Activated naive CD4-positive, alpha-beta T cell treated with Interleukin-2 at 50 U/mL for 16 hours (primary cell): ENCODE data around the gene LRCH1.

Experiments
- DNase-seq: peaks from one replicate; pipeline ENCODE4 v3.0.0-alpha.2; 2020

LRCH1 gene

GRCh38 chr13:46642254-46642653 lies 89.3 kb downstream of the LRCH1 start:
- no peak for DNase-seq

GRCh38 chr13:46643165-46643777 lies 90.3 kb downstream of the LRCH1 start:
- no peak for DNase-seq

DNA sequence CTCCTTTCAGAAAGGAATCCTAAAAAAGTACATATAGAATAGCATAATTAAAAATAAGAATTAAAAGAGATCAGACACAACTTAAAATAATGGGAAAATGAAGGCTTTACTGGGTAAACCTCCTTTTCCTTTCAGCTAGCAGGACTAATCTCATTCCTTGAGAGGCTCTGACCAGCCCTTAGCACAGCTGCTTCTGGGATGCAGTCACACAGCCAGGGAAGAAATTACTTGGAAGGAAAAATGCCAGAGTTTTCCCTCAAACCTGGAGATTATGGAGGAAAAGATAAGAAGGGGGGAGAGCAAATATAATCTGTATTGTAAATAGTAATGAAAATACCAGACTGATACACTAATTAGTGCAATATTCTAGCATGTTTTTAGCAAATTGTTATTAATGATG lies 91.8 kb downstream of the LRCH1 start:
- no peak for DNase-seq

GRCh38 chr13:46647512-46648065 lies 94.6 kb downstream of the LRCH1 start:
- DNase-seq = no peak

DNA sequence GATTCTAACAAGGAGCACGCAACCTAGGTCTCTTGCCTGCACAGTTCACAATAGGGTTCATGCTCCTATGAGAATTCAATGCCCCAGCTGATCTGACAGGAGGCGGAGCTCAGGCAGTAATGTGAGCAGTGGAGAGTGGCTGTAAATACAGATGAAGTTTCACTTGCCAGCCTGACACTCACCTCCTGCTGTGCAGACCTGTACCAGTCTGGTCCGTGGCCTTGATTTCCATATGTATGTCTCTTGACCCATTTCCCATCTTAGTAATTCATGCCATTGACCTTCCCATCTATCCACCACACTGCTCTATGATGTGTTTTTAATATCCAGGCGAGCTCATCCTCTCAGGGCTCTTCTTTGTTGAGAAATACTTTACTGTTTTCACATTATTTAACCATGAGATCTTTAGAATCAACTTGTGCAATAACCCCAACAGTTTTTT lies 95.2 kb downstream of the LRCH1 start:
- DNase-seq = no peak

- no peak for DNase-seq
These were observed 96.8 kb downstream of the LRCH1 start for GRCh38 chr13:46649816-46650215.

GRCh38 chr13:46654951-46655350 lies 102.0 kb downstream of the LRCH1 start:
- DNase-seq = no peak

GRCh38 chr13:46655377-46656180 lies 102.6 kb downstream of the LRCH1 start:
- no peak for DNase-seq

GRCh38 chr13:46656786-46657185 lies 103.8 kb downstream of the LRCH1 start:
- no peak for DNase-seq

DNA sequence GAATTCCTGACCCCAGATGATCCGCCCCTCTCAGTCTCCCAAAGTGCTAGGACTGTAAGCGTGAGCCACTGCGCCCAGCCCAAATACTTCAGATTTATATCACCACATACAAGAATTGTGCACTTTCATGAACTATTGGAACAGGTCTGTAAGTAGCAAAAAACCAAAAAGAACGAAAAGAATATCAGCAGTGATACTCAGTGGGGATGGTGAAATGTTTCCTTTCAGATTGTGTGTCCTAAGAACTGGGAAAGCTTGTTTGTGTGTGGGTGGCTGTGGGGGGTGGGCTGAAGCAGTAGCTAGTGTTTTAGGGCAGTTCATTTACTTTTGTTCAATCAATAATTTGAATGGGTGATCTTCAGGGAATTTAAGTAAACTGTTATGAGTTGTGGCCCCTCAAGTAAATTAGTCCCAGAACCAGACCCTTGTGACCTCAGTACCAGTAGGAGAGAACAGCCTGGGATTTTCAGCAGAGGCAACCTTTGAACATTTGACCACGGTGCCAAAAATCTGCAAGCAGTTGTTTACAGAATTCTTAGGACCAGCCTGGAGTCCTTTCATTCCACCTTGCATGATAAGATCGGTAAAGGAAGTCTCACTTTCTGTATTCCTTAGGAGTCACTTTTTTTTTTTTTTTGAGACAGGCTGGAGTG lies 106.6 kb downstream of the LRCH1 start:
- no peak for DNase-seq

- no peak for DNase-seq
These were observed 107.4 kb downstream of the LRCH1 start for GRCh38 chr13:46660416-46660815.

GRCh38 chr13:46660857-46661256 lies 107.9 kb downstream of the LRCH1 start:
- no peak for DNase-seq

DNA sequence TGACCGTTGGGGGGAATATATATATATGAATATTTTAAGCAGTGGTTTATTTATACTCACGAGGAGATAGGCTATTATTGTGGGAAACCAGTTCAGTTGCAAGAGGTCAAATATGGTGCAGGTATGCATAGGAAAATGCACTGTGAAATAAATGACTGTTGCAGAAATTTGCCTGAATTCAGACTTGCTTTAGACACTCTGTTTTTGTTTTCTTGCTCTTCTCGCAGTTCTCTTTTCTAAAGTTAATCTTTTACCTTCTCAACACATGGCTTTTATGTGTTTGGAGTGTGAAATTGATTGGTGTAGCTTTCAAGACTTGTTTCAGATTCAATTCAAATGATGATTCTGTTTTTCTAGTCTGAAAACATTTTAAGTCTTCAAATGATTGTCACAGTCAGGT lies 109.7 kb downstream of the LRCH1 start:
- DNase-seq = no peak

DNA sequence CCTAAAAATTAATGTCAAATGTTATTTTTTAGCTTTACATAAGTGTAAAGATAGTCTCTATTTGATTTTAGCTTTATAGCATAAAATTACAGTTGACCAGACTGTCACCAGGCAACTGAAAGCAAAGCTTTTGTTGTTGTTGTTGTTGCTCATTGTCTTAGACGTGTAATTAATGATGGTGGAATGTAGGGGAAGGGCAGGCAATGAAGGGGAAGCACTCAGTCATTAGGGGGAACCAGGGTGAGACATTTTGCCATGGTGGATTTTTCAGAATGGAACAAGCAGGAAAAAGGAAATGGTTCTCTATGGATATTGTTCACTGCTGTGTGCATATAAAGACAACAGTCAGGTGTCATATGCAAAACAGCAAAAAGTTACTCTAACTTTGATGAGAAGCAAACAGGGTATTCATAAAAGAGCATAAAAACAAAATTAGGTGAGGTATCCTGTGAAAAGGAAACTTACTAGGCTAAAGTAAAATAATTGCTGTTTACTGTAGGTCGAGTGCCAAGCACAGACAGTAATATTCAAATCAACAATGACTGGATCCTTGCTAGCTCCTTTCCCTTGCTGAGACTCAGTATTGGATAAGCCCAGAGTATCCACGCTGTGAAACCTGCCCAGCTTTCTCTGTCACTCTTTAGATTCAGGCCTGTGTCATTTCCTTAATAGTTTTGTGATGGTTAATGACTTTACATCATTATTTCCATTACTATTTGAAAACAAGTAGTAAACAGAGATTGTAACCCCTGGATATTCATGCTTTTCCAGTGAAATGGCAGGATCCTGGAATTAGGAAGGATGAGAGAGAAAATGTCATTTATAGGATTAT lies 110.5 kb downstream of the LRCH1 start:
- DNase-seq = no peak

GRCh38 chr13:46664195-46664594 lies 111.2 kb downstream of the LRCH1 start:
- no peak for DNase-seq

DNA sequence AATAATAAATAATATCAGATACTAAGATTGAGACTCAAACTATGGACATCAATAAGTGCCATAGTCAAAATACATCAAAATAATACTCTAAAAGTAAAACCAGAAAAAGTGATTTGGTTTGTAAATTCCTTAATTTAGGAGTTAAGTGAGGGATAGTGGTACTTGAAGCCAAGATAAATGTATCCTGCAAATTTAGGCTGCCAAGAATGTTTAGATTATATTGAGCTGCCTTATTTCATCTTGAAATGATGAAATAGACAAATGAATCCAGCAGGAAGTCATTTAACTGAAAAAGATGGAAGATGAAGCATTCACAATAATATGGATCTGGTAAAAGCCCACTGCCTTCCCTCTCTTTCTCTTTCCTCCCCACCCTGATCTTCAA lies 112.3 kb downstream of the LRCH1 start:
- no peak for DNase-seq

DNA sequence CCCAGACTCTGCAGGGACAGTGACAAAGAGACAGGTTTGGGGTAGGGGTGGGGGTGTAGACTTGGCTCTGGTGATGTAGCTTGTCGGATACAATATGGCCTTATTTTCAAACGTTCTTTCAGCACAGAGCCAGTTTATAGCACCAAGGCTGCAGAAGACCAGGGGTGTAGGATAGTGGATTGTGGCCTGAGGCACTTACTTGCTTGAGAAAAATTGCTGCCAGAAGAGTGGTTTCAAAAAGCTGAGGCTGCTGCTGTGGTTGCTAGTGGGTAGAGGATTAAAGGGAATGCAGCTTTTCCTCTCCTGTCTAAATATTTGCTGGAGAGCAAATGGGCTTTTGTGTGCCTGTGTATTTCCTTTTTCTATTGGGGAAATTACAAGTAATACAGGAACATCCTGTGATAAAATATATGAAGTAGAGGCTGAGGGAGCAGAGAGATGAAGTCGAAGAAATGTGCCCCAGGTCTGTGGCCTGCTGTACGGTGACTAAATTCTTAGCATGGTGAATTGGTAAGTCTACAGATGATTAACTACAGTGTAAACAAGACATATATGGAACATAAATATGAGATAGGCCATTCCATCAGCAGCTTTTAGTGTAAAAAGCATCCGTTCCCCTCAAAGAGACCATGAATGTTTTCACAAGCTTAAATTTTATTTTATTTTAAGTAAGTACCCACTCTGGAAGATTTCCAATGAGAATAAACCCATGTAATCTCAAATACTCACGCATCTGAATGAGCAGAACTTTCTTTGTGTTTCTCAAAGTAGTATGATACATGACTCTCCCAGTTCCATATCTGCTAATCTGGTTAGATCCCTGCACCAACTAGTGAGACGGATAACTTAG lies 112.9 kb downstream of the LRCH1 start:
- no peak for DNase-seq

- DNase-seq = no peak
These were observed 113.9 kb downstream of the LRCH1 start for GRCh38 chr13:46666727-46667456.

- DNase-seq = no peak
These were observed 114.8 kb downstream of the LRCH1 start for GRCh38 chr13:46667687-46668281.

GRCh38 chr13:46668302-46668720 lies 115.3 kb downstream of the LRCH1 start:
- DNase-seq = no peak
